Lung microvascular endothelial cell (primary cell): ENCODE measurements around the gene CYP17A1. TPM values are rescaled to one million over a fixed set of nuclear protein-coding genes. Genes with fewer than 3 reads are reported as not detected.
A peak's percentile ranks its signal among the peaks of the same experiment; 100 is the strongest.
"Not testable (repeated sequence)": the region's sequence is repeated elsewhere in the genome, so short reads cannot be mapped to it uniquely, and the experiment has no call there.

Experiments used
- DNase-seq, 2 donors: peaks; one replicate each; pipeline versions ENCODE4 v3.0.0 to v3.0.0-alpha.2; 2010; ENCODE audit warnings: low read depth in 2 of 2
- total RNA-seq: library from RNA; depleted of rRNA; stranded (reverse); fragments of >200 nt; gene quantifications from 2 replicates; pipeline ENCODE4 v1.2.1, GENCODE V29; 2014

Gene CYP17A1, protein sequence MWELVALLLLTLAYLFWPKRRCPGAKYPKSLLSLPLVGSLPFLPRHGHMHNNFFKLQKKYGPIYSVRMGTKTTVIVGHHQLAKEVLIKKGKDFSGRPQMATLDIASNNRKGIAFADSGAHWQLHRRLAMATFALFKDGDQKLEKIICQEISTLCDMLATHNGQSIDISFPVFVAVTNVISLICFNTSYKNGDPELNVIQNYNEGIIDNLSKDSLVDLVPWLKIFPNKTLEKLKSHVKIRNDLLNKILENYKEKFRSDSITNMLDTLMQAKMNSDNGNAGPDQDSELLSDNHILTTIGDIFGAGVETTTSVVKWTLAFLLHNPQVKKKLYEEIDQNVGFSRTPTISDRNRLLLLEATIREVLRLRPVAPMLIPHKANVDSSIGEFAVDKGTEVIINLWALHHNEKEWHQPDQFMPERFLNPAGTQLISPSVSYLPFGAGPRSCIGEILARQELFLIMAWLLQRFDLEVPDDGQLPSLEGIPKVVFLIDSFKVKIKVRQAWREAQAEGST
- not detected in 2 replicates for total RNA-seq

GRCh38 chr10:102837230-102837721 lies at the start of gene CYP17A1:
Gene CYP17A1, minus strand, starts transcription at chr10:102837413. Its CDS starts 52 bp downstream, at chr10:102837361.
- DNase-seq, result no peak

DNA sequence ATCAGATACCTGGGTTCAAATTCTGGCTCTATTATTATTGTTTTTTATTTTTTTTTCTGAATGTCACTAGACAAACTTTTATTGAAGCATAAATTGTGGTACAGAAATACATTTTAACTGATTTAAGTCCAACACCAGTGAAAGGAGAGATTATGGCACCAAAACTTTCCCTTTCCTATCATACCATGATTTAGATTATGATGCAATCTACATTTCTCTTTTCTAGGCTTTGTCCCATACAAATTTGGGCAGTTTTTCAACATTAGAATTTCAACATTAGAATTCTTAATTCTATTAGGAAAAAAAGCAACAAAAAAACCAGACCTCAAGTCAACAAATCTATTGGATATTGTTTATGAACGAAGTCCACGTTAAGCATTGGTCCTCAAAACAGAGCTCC lies 43.0 kb upstream of the CYP17A1 start:
- no peak for DNase-seq

- no peak for DNase-seq
Measured at GRCh38 chr10:102878629-102879028, 41.4 kb upstream of the CYP17A1 start.

- no peak for DNase-seq
Measured at GRCh38 chr10:102876747-102877153, 39.5 kb upstream of the CYP17A1 start.

- DNase-seq, result no peak
Measured at GRCh38 chr10:102872163-102872562, 35.0 kb upstream of the CYP17A1 start.

DNA sequence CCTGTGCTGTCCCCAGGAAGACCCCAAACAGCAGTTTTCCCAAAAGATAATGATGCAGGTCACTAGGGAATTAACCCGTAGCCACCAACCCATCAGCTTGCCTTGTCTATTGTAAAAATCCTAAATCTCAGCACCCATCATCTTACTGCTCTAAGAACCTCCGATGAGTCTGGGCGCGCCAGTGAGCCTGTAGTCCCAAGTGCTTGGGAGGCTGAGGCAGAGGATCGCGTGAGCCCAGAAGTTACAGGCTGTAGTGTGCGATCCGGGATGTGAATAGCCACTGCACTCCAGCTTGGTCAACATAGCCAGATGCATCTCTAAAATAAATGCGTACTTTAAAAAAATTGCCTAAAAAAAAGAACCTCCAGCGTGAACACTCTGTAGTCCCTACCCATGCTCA lies 33.0 kb upstream of the CYP17A1 start:
- no peak for DNase-seq

DNA sequence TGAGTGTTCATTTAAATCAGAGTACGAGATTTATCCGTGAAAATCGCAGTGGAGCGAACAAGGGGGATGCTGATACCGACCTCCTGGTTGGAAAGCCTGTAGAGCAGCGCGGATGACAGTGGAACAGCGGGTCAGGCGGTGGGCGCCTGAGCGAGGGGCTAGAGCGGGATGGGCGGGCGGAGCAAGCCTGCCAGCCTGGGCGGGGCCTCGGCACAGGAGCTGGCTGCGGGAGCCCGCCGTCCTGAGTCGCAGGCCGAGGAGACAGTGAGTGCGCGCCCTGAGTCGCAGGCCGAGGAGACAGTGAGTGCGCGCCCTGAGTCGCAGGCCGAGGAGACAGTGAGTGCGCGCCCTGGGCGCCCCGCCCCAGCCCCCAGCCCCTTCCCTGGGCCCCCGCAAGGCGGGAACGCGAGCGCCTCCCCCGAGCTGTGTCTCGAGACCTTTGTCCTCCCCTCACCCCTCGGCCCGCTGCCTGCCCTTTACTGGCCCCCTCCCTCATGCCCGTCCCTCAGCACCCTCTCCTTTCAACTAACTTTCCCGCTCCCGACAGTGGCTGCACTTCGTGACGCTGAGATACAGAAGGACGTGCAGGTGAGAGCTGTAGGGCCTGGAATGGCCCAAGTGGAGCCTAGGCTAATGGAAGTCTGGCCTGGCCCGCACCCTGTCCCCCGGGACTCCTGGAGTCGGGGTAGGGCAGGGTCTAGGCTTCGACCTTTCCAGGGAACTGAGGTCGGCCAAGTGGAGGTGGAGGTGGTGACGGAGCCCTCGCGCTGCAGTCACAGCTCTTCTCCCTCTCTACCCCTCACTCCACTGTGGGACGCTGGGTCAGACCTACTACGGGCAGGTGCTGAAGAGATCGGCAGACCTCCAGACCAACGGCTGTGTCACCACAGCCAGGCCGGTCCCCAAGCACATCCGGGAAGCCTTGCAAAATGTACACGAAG lies 32.3 kb upstream of the CYP17A1 start, which contains the start of gene AS3MT:
AS3MT (plus strand) TSS at position 213 of the 941 bp plus-strand sequence; CDS start at position 336, 123 bp downstream.
- peak; percentile 8 to 18 for DNase-seq

- no peak for DNase-seq
Measured at GRCh38 chr10:102868911-102869257, 31.7 kb upstream of the CYP17A1 start.

DNA sequence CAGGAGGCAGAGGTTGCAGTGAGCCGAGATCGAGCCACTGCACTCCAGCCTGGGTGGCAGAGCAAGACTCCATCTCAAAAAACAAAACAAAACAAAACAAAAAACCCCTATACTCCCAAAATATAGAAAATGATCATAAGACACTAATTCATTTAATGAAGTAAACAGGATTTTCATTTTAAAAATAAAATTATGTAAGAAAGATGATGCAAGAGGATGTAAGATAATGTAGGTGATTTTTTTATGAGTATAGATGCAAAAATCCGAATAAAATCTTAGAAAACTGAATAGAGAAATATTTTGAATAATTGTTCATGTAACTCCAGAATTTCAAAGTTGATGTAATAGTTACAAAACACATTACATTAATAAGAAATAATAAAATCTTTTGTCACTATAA lies 28.4 kb upstream of the CYP17A1 start:
- DNase-seq, result no peak

DNA sequence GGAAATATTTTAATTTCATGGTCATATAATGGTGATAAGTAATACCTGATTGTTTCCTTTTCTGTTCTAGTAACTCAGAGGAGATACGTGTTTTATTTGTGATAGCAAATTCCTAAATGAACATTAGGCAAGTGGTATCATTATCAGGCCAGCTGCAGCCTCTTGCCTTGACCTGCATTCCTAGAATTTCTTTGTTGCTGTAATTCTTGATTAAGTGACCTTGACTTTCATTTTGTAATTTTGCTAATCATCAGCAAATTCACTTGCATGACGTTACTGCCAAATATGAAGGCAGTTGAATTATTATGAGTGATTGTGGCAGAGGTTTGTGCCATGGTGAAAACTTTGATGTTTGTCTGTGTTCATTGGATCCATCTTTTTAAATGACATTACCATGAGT lies 26.4 kb upstream of the CYP17A1 start:
- no peak for DNase-seq

DNA sequence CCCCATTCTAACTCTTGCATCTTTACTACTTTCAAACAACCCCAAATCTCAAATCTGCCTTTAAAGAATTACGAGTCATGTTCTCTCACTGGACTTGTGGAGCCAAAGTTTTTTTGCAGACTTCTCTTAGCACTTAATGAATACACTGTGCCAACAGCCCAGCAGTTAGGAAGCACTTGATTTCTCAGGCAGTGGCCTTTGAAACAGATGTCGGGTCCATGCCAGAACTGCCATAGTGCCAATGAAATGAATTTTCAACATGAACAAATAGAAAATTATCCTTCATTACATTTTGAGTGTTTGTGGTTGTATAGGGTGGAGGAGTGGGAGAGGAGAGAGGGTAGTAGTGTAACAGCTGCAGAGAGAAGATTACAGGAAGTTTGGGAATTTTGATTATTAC lies 22.7 kb upstream of the CYP17A1 start:
- DNase-seq, result no peak

- DNase-seq, result no peak
Measured at GRCh38 chr10:102856758-102857424, 19.7 kb upstream of the CYP17A1 start.

- DNase-seq, result peak; percentile 52 to 76
Measured at GRCh38 chr10:102855731-102856436, 18.7 kb upstream of the CYP17A1 start.

GRCh38 chr10:102853237-102853636 lies 16.0 kb upstream of the CYP17A1 start:
- DNase-seq, result not testable (repeated sequence)

DNA sequence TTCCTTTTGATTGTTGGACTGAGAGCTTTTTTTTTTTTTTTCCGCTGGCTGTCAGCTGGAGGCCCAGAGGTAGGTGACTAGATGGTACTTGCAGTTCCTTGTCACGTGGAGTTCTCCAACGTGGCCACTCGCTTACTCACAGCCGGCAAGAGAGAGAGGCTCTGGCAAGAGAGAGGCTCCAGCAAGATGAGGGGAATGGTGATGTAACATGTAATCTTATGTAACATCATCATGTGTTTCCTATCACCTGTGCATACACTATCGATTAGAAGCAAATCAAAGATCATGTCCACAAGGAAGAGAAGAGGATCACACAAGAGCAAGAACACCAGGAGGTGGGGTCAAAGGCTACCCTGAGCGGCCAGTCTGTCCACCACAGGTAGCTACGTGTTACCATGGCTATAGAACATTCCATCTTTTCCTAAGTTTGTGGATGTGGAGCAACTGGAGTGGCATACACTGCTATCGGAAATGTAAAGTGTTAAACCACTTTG lies 12.9 kb upstream of the CYP17A1 start:
- DNase-seq, result no peak

DNA sequence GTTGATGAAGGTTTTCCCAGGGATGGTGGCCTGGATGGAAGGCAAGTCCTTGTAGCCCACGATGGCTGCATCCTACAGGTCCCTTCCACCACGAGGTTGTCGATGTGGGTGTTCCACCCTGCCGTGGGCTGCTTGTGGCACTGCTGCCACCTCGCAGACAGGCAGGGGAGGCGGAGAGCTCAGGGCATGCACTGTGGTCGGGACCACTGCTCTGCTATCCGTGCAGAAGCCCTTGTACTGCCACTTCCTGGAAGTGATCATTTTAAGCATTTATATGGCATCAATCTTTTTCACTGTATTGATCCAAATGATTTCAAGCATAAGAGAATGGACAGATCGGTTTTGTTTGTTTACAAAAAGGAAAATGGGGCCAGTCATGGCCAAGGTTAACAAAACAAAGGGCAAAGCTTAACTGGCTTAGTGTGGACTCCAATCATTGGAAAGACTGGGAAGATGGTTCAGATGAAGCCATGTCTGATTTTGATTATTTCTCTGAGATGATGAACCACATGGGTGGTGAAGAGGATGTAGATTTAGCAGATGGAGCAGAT lies 8.2 kb upstream of the CYP17A1 start:
- DNase-seq, result no peak

GRCh38 chr10:102844190-102844776 lies 7.1 kb upstream of the CYP17A1 start:
- DNase-seq, result not testable (repeated sequence)

- not testable (repeated sequence) for DNase-seq
Measured at GRCh38 chr10:102843139-102843538, 5.9 kb upstream of the CYP17A1 start.

DNA sequence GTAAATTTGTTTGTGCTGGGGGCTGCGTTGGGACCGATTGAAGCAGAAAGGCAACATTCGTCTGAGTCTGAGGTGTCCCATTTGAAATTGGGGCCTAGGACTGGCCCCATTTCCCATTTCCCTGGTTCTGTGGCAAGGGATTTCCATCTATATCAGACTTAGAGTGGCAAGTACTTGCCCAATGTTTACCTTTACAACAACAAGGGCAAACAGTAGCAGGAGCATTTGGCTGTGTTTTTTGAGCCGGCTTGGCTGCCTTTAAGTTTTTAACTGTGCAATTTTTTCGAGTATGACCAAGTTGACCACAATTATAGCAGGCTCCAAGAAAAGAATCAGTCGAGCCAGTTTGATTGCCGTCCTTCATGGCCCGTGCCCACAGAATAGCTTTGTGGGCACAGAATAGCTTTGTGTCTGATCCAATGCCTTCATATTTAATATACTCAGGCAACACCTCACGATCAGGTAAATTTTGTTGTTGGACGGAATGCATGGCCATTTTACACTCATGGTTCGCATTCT lies 4.7 kb upstream of the CYP17A1 start:
- DNase-seq, result no peak
